HTR-8/SVneo (cell line): ENCODE measurements around the gene DNMBP.
"Not testable (repeated sequence)": the region's sequence is repeated elsewhere in the genome, so short reads cannot be mapped to it uniquely, and the experiment has no call there.

ENCODE experiments used
- DNase-seq: peaks from one replicate; pipeline ENCODE4 v3.0.0; 2011; ENCODE audit warnings: low spot score, mixed read lengths; ENCODE audit not compliant: insufficient read length
- FAIRE-seq: peaks from 2 replicates; lab custom pipeline; 2011; peaks lifted over from hg19 to GRCh38; lab: Jason Lieb, UNC

Gene DNMBP

DNA sequence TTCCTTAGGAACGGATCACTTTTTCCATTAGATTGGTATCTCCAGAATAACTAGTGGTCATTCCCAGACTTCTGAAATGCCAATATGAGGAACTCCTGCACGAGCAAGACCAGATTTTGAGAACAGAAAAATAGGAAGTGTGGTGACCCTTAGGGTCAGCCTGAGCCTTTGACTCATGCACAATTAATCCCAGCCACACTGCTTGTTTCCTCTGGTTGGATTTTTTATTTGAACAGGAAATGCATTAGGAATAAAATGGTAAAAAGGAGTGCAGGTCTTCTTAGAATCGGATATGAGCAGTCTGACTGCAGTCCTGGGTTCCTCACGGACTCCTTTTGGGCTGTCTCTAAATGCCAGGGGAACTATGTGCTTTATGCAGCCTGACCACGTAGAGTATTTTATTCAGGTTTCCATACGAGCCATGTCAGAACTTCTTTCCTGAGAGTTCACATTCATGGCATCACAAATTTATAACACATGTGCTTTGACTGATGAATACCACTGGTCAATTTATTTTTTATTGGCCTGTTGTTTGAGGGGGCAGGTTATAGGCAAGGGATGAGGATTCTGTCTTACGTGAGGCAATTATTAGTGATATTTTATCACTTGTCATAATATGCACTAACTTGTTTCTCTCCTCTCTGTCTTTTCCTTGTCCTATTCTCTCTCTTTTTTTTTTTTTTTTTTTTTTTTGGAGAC is 46.1 kb downstream of the DNMBP start:
- not testable (repeated sequence) for DNase-seq
- peak; percentile 92 for FAIRE-seq

DNA sequence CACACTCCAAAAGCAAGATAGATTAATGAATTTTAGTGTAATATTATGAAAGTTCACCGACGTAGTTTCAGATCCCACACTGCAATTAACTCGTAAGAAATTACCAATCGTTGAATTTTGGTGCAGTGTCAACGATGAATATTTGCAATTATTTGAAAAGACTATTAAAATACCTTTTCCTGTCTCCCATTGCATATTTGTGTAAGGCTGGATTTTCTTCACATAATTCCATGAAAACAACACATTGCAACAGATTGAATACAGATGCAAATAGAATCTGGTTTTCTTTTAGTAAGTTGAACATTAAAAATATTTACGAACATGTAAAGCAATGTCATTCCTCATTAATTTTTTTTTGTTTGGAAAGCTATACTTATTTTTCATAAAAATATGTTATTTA is 50.9 kb downstream of the DNMBP start:
- FAIRE-seq (no peak), DNase-seq (no peak)

DNA sequence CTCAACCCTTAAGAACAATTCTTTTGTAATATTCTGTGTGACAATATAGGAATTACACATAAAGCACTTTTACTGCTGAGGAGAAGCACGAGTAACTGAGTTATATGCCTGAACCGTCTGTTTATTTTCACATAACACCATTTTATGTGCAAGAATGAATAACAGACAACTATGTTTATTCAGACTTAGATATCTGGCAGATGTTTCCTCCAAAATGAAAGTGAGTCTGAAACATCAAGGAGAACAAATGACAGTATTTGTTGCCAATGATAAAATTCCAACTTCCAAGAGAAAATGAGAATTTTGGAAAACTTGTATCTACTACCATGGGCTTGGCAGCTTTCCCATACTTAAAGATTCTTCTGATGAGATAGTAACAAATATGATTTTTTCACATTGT is 51.4 kb downstream of the DNMBP start:
- no peak for DNase-seq
- FAIRE-seq = no peak

DNA sequence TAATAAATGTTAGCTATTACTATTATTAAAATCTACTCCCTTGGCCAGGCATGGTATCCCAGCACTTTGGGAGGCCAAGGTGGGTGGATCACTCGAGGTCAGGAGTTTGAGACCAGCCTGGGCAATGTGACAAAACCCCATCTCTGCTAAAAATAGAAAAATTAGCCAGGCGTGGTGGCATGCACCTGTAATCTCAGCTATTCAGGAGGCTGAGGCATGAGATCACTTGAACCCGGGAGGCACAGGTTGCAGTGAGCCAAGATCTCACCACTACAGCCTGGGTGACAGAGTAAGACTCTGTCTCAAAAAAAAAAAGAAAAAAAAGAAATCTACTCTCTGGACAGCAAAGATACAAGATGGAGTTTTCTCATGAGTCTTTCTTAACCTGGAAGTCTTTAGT is 56.2 kb downstream of the DNMBP start:
- not testable (repeated sequence) for DNase-seq

DNA sequence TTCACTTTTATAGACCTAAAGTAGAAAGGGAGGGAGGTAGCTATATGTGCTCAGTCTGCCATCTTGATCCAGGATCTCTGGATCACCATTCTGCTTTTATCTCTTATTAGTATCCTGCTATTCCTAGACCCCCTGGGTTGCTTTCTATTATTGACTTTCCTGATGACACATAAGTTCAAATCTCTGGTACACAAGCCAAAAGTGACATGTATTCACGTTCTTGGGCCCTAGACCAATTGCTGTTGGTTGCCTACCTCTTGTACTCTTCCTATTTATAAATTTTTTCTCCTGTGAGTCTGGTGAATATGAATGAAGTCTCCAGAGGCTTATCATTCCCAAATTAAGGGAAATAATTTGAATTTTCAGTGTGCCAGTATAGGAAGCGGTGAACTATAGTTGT is 56.9 kb downstream of the DNMBP start:
- no peak for DNase-seq
- FAIRE-seq = no peak

More for the DNA sequence above, 56.2 kb downstream of the DNMBP start:
- not testable (repeated sequence) for FAIRE-seq

DNA sequence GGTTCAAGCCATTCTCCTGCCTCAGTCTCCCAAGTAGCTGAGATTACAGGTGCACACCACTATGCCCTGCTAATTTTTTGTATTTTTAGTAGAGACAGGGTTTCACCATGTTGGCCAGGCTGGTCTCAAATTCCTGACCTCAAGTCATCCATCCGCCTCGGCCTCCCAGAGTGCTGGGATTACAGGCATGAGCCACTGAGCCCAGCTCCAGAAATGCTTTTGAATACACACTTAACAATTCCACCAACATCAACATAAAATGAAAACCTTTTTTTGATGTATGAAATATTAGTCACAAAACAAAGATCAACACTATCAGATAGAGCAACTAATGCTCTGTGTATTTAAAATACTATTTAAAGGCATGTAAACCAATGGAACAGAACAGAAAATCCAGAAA is 63.7 kb downstream of the DNMBP start:
- DNase-seq, FAIRE-seq: not testable (repeated sequence)

DNA sequence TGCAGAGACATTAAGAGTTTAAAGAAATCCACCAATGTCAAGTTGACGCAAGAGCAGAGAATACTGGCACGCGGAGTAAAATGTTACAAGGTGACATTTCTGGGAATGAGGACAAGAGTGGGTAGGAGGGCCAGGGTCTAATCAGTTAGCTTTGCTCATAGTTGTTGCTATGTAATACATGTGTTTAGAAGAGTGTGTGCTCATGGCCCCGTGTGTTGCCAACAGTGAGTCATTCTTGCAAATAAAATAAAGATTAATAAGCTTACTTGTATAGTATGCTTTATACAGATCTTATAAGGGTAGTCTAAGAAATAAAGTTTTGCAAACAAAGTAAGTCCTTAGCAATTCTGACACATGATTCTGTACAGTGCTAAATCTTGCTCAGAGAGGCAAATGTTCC is 64.5 kb downstream of the DNMBP start:
- FAIRE-seq = no peak
- no peak for DNase-seq

DNA sequence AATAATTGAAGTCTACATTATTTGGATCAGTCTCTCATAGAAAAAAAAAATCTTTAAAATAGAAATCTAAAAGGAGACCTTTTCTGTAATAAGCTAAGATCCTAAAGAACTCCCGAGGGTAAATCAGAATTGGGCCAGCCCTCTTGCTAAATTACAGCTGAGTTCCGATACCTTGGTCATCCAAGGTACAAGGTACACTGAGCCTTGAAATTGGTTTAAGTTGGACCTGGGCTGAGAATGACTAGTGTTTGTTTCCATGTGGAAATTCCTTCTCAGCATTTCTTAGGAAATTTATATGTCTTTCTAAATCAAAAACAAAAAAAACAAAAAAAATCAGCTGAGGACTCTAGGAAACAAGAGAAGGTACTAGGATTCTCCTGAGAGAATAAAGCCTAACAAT is 64.9 kb downstream of the DNMBP start:
- no peak for FAIRE-seq
- no peak for DNase-seq

DNA sequence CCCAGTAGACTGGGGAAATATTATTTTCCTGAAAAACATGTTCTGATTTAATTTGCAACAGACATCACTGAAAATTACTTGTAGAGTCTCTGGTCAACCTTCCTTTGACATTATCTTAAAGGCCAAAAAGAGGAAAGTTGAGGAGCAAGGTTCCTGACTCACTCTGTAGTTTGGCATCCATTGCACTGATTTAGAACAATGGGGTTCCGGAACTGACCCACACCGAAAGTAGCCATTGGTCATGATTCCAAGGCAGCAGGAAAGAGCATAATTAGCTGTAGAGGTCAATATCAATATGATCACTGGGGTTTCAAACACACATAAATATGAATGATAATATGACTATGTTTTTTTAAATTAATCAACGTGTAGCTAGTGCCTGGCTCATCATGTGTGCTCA is 65.8 kb downstream of the DNMBP start:
- FAIRE-seq (no peak), DNase-seq (no peak)

DNA sequence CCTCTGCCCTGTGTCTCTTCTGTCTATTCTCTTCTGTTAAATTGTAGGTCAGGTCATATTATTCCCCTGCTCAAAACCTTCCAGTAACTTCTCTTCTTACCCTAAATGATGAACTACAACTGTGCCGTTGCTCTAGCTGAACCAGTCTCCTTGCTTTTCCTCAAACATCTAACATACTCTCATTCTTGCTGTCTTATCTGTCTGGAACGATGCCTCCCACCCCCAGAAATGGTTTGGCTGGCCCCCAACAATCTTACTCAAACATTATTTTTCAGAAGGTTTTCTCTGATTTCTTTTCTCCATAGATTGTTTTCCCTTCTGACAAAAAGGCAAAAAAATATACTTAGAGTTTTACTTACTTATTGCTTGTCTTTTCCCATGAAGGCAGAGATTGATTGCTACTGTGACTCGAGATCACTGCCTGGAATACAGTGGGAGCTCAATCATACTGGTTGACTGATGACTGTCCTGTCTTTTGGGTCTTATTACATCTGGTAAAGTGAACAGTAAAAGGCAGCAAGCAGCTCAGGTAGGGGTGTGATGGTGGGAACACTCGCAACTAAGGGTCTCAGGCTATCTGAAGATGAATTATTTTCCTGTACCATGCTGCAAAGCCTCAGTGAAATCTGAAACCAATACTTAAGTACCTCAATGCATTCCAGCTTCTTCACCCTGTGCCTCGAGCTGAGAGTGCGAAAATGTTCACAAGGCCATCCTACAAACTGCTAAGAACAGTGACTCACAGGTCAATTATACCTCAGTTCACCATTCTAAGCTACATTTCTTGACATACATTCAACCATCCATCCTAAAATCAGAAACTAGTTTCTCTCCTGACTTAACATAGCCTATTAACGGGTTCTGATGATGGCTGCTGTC is 67.6 kb downstream of the DNMBP start:
- no peak for DNase-seq
- FAIRE-seq = no peak

DNA sequence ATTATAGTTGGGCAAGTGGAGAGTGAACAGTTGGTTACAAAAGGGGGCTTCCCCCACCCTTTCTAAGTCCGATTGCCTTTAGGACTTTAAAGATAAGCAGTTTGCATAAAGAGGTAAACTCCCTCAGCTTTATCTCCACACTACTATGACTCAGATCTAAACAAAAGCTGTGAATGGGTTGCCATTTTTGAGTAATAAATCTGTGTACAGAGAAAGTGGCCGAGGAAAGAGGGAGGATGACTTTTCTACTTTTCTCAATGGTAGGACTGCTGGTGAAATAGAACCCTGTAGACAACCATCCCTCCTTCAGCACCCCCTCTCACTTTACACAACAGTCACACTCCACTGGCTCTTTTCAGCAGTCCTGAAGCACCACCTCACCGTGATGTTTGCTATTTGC is 71.2 kb downstream of the DNMBP start:
- FAIRE-seq (no peak), DNase-seq (no peak)

DNA sequence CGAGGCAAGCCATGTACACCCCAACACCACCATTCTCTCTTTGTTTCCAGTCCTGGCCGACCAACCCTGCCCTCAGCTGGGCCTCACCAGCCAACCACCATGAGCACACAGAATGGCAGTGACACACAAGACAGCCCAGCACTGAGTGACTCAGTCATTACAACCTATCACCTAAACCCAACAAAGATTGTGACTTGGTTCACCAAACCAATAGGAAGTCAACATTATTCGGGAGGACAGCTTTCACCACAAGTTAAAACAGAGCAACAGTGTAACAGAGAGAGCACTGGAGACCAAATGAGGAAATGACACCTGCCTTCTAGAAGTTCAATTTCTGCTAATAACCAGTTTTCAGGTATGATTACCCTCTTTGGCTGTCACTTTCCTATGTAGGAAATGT is 72.1 kb downstream of the DNMBP start:
- FAIRE-seq = no peak

DNA sequence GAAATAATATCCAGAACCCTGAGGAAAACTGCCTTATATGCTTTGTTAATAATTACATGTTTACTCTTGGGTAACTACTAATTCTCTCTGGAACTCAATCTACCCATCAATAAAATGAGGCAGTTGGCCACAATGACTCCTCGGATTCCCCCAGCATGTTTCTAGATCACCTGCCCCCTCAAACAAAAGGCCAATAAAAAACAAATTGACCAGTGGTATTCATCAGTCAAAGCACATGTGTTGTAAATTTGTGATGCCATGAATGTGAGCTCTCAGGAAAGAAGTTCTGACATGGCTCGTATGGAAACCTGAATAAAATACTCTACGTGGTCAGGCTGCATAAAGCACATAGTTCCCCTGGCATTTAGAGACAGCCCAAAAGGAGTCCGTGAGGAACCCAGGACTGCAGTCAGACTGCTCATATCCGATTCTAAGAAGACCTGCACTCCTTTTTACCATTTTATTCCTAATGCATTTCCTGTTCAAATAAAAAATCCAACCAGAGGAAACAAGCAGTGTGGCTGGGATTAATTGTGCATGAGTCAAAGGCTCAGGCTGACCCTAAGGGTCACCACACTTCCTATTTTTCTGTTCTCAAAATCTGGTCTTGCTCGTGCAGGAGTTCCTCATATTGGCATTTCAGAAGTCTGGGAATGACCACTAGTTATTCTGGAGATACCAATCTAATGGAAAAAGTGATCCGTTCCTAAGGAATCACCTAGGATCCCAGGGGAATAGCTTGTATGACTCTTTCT is 77.4 kb downstream of the DNMBP start:
- DNase-seq = not testable (repeated sequence)
- peak; percentile 91 for FAIRE-seq

More for the DNA sequence above, 72.1 kb downstream of the DNMBP start:
- DNase-seq = no peak

DNA sequence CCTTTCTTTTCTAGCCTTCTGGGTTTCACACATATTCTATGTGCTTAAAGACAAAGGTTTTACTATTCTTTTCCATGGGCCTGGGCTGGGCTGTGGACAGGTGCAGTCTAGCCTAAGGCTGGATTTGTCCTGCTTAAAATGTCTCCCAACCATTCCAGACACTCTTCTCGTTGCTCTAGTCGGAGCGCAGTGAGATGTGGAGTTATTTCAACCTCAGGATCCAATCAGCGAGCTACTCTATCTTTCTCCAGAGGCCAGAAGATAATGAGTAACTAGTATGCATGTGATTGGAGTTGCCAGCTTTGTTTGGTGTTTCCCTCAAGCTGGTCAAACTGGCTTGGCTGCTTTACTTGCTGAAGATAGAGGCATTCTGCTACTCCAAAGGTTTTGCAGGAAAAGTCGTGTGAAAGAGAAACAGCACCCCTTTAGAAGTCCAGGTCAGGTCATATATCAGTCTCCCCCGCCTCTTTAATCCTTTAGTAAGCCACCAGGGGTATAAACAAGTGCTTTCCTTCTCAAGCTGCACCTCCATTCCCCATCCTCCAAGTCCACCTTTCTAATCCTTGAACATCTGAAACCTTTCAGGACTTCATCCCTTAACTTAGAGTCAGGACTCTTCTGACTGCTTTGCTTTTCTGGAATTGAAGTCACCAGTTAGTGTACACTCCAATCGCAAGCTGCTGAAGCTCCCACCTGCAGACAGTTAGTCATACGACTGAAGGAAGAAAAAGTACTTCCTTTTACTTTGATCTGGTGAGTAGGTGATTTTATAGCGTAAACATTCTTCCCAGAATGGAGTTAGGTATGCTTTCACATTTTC is 78.8 kb downstream of the DNMBP start:
- FAIRE-seq (no peak), DNase-seq (no peak)

DNA sequence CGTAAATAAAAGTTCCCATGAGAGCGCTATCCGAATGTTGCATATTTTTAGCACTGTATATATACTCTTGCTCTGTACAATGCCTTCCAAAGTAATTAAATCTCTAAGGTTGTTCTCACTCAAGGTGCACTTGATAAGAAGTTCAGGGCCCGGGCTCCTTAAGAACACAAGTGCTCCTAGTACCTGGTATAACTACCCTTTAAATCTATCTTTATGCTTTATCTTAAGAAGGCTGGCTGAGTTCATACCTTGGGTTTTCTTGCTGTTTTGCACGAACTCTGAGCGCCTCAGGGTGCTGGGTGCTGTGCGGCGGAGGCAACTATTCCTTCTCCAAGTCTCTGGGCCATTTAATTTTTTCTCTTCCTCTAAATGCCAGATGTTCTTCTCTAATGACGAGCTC is 80.4 kb downstream of the DNMBP start:
- FAIRE-seq (no peak), DNase-seq (no peak)

DNA sequence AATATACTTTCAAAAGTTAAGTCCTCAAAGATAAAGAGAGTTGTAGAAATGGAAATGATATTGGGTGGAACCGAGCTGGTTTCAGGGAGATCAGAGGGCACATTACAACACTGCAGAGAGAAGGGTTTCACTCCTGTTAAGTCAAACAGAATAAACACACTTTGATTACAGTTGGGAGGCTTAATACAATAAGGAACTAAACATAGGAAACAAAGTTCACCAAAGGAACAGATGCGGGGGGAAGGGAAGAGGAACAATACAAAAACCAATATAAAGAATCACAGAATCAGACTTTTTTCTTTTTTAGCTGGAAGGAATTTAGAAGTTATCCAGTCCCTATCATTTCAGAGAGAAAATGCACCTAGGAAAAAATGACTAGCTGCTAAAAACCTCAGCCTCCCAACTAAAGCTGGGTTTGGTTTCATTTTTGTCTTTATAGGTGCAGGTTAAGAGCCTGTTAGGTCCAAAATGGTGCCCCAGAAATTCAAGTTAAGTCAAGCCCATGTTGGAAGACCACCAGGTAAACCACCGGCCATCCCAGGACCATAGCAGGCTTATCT is 81.9 kb downstream of the DNMBP start:
- DNase-seq = no peak
- FAIRE-seq = no peak

DNA sequence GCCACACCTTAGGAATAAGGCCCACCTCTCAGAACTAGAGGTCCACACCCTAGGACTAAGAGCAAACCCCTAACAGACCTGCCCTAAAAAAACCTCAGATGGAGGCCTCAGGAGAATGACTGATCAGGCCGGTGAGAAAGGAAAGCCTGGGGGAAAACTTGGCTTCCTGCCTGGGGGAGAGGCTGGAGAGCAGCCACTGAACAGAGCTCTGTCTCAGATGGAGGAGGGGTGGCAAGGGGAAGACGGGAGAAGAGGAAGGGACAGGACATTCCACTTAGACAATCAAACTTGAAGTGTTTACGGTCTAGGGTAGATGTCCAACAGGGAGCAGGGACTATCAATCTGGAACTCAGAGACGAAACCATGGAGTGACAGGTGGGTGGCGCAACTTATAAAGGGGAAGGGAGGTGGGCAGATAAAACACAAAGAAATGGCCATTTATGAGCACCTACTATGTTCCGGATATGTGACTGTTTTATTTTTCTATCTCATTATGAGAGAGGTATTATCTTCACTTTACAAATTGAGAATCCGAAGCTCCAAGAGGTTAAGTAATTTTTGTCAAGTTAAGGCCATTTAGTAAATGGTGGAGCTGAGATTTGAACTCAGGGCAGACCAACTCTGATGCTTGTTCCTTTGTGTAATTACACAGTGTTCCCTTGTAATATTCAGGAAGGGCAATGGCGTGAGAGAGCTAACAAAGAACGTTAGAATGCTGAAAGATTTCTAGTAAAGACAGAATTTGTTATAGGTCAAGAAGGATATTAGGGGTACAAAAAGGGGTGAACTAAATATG is 82.6 kb downstream of the DNMBP start:
- DNase-seq (peak; percentile 49), FAIRE-seq (no peak)

DNA sequence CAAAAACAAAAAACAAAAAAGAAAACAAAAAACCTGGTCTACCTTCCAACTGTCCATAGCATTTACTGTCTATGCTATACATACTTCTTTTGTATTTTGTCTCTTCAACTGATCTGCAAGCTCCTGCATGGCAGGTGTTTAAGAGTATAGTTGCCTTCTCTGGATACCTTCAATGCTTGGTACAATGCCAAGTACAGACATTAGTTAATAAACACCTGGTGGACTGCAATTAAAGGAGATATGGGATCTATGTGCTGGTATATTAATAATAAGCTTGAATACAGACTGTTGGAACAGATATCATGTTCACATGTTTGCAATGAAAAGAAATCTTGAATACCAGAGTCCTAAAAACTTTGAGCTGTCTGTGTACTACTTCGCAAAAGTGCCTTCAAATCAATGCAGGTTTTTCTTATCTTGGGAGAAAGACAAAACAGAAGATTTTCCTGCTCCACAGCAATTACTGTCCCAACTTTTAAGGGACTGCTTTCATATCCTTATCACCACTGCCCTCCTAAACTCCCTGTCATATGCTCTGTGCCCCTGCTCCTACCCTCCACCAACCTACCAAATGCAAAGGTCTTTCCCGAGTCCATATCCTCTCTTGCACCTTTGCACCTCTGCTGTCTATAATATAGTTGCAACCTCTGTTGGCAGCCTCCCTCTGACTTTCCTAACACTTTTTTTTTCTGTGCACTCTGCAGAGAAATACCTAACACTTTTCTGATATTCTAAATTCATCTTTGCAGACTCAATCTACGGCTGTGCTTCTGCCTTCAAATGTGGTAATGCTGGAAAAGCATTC is 85.1 kb downstream of the DNMBP start:
- DNase-seq (no peak), FAIRE-seq (no peak)
